Subcutaneous adipose tissue (tissue), 4 donors: ENCODE measurements around the gene CDH1. TPM values are rescaled to one million over a fixed set of nuclear protein-coding genes. Genes with fewer than 3 reads are reported as not detected.

ENCODE experiments used
- total RNA-seq, 4 donors: library from RNA; depleted of rRNA; stranded (reverse); fragments of >200 nt; gene quantifications; one replicate each; pipeline ENCODE4 v1.1.0, GENCODE V29; 2016
- TF ChIP-seq, protein P1 (sequence below): fragments of 450-650 bp; IDR thresholded peaks from one replicate; pipeline ENCODE4 v1.5.1; 2016; ENCODE audit warnings: low read depth, mild to moderate bottlenecking, control low read depth, antibody characterized with exemption, moderate library complexity

CDH1 gene
- total RNA-seq, 4 donors from 2014 or later: 0.17 to 0.98 TPM; not detected in 2

- TF ChIP-seq, protein P1, sequence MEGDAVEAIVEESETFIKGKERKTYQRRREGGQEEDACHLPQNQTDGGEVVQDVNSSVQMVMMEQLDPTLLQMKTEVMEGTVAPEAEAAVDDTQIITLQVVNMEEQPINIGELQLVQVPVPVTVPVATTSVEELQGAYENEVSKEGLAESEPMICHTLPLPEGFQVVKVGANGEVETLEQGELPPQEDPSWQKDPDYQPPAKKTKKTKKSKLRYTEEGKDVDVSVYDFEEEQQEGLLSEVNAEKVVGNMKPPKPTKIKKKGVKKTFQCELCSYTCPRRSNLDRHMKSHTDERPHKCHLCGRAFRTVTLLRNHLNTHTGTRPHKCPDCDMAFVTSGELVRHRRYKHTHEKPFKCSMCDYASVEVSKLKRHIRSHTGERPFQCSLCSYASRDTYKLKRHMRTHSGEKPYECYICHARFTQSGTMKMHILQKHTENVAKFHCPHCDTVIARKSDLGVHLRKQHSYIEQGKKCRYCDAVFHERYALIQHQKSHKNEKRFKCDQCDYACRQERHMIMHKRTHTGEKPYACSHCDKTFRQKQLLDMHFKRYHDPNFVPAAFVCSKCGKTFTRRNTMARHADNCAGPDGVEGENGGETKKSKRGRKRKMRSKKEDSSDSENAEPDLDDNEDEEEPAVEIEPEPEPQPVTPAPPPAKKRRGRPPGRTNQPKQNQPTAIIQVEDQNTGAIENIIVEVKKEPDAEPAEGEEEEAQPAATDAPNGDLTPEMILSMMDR: no peak
Observed at GRCh38 chr16:68784226-68784625, 47.1 kb downstream of the CDH1 start.

- TF ChIP-seq, protein P1: no peak
Observed at GRCh38 chr16:68784721-68785120, 47.6 kb downstream of the CDH1 start.

DNA sequence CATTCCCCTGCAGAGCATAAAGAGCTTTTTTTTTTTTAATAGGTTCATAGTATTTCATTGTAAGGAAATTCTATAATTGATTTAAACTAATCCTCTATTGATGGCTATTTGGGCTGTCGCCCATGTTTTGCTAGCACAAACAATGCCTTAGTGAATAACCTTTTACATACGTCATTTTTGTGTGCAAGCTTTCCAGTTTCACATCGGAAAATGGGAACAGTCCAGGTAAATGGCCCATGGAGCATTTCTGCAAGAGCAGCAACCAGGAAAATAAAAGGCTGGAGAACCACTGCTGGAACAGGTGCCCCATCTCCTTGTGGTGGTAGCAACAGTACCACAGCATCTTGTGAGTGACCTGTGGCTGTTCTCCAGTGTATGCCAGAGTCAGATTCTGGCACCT lies 48.6 kb downstream of the CDH1 start:
- TF ChIP-seq, protein P1: no peak

DNA sequence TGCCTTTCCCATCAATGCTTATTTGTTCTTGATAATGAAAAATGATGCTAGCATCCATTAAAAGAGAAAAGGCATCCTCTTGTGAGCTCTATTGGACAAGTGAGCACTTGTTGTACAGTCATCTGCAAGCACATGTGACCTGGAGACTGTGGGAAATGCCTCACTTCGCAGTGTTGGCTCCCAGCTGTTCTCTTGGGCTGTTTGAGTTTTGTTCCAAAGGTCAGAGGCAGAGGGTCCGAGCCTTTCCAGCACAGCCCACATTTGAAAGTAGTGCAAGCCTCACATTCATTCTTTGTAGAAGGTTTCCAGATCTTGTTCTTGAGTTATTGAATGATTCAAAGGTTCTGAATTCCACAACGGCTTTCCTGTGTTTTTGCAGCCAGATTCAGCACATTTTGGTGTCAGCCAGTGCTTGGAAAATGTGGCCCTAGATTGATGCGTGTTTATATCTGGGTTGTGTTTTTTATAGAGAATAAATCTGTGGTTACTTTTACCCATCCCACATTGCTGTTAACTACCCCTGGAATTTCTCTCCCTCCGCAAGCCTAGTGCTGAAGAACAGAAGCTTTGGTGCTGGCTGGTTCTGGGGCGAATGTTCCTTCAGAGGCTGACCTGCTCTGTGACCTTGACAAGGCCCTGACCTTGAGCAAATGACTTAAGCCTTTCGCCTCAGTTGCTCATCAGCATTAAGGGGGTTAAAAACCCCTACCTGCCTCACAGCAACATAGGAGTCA lies 49.8 kb downstream of the CDH1 start:
- TF ChIP-seq, protein P1: no peak

- TF ChIP-seq, protein P1: no peak
Observed at GRCh38 chr16:68790130-68790761, 53.2 kb downstream of the CDH1 start.

- TF ChIP-seq, protein P1: no peak
Observed at GRCh38 chr16:68790944-68791343, 53.9 kb downstream of the CDH1 start.

DNA sequence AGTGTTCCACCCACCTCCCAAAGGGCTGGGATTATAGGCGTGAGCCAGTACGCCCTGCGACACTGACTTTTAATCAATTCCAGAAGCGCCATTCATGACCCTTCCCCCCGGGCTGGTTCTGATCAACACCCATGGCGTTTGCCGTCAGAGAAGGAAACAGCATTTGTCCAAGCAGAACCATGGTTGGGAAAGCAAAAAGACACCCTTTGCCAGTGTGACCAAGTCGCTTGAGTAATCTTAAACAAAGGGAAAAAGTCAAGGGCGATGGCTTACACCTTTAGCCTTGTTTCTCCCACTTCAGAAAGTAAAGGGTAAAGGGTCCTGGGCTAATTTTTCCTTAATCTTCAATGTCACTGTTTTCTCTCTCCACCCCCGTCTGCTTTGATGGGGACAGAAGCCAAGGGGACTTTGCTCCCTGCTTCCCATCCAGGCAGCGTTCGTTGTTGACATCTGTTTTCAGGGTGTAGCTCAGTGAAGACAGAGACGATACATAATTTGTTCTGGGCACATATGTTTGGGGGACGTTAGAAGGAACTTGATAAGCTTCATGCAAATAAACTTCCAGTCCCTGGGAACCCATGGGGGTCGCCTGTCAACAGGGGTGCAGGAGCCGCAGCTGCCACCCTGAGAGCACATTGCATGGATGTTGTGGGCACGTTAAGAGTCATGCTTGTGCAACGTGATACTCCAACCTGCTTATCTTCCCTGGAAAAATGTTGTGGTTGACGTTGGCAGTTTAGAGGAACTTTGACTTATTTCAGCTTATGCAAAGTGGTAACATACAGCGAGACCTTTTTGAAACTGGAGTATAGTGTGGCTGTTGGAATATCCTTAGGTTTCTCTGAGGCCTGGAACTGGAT lies 55.6 kb downstream of the CDH1 start:
- TF ChIP-seq, protein P1: no peak
